GM13977 (cell line): ENCODE measurements around the gene PSMD9.
"Not testable (repeated sequence)": the region's sequence is repeated elsewhere in the genome, so short reads cannot be mapped to it uniquely, and the experiment has no call there.

Source experiments
- DNase-seq: peaks from one replicate; pipeline ENCODE4 v3.0.0; 2012; ENCODE audit warnings: low spot score
- in situ Hi-C: fragments of 300-500 bp; cut with MboI; formaldehyde crosslinking; loops from one replicate; pipeline ENCODE4 v1.12.0; 2022; ENCODE audit warnings: low sequenced_read_pairs, low pct_unique_long_range_greater_than_20kb, mixed read lengths, inconsistent platforms; ENCODE audit not compliant: unreplicated experiment
- TF ChIP-seq, protein P1 (sequence below): IDR thresholded peaks from 2 replicates; pipeline ENCODE4 v1.5.1; 2012; ENCODE audit warnings: mild to moderate bottlenecking, control low read depth; ENCODE audit not compliant: insufficient read depth; ENCODE audit errors: extremely low read depth, missing control alignments

PSMD9 gene

DNA sequence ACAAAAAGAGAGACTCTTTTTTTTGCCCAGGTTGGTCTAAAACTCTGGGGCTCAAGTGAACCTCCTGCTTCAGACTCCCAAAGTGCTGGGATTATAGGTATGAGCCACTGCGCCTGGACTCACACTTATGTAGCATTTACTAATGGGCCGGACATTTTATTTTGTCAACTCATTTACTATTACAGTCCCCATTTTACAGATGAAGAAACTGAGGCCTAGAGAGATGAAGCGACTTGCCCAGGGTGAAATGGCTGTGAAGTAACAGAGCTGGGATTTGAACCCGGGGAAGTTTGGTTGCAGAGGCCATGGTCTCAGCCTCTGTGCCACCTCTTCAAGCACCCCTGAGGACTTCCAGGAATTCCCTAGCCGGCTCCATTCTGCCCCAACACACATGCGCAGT lies 39.4 kb upstream of the PSMD9 start:
- no peak for DNase-seq
- in situ Hi-C loops = no loop called here
- TF ChIP-seq, protein P1, sequence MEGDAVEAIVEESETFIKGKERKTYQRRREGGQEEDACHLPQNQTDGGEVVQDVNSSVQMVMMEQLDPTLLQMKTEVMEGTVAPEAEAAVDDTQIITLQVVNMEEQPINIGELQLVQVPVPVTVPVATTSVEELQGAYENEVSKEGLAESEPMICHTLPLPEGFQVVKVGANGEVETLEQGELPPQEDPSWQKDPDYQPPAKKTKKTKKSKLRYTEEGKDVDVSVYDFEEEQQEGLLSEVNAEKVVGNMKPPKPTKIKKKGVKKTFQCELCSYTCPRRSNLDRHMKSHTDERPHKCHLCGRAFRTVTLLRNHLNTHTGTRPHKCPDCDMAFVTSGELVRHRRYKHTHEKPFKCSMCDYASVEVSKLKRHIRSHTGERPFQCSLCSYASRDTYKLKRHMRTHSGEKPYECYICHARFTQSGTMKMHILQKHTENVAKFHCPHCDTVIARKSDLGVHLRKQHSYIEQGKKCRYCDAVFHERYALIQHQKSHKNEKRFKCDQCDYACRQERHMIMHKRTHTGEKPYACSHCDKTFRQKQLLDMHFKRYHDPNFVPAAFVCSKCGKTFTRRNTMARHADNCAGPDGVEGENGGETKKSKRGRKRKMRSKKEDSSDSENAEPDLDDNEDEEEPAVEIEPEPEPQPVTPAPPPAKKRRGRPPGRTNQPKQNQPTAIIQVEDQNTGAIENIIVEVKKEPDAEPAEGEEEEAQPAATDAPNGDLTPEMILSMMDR = no peak

GRCh38 chr12:121849665-121850064 lies 38.9 kb upstream of the PSMD9 start:
- in situ Hi-C loops = no loop called here
- DNase-seq = no peak
- TF ChIP-seq, protein P1 = no peak

- DNase-seq, in situ Hi-C loops: not testable (repeated sequence)
Measured at GRCh38 chr12:121852392-121852791, 36.2 kb upstream of the PSMD9 start.

DNA sequence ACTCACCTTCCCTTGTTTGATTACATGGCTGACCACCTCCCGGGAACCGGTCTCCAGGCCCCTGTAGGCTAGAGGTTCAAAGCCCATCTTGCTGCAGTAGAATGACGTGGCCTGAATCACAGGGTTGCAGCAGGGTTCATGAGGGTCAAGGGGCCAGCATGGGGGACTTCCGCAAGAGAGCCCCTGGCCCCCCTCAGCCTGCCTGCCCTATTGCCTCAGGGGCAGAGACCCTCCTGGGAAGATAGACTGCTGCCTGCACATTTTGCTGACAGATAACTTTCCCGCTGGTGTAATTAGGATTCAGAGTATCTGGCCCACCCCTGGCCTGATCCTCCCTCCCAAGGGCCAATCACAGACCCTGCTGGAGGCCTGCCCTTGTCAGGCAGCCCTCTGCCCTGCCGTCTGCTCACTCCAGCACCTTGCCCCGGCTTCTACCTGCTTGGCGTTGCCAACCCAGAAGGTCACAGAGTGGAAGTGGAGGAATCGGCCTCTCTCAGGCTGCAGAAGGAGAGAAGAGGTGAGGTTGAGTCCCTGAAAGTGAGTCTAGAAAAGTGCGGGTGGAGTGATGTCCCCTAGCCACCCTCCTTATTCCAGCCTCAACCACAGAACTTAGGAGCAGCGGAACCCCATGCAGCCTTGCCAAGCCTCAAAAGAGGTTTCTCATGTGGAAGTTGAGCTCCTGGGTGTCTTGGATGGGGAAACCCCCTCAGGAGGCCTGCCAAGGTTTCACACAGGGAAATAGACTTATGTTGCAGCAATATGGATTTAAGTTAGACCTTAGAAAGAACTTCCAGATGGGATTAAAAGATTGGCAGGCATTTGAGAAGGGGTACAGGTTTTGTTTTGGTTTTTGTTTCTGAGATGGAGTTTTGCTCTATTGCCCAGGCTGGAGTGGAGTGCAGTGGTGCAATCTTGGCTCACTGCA lies 31.0 kb upstream of the PSMD9 start:
- TF ChIP-seq, protein P1 = no peak
- in situ Hi-C loops = no loop called here
- DNase-seq = no peak

- TF ChIP-seq, protein P1 = no peak
- in situ Hi-C loops = no loop called here
- no peak for DNase-seq
Measured at GRCh38 chr12:121858318-121858661, 30.3 kb upstream of the PSMD9 start.

DNA sequence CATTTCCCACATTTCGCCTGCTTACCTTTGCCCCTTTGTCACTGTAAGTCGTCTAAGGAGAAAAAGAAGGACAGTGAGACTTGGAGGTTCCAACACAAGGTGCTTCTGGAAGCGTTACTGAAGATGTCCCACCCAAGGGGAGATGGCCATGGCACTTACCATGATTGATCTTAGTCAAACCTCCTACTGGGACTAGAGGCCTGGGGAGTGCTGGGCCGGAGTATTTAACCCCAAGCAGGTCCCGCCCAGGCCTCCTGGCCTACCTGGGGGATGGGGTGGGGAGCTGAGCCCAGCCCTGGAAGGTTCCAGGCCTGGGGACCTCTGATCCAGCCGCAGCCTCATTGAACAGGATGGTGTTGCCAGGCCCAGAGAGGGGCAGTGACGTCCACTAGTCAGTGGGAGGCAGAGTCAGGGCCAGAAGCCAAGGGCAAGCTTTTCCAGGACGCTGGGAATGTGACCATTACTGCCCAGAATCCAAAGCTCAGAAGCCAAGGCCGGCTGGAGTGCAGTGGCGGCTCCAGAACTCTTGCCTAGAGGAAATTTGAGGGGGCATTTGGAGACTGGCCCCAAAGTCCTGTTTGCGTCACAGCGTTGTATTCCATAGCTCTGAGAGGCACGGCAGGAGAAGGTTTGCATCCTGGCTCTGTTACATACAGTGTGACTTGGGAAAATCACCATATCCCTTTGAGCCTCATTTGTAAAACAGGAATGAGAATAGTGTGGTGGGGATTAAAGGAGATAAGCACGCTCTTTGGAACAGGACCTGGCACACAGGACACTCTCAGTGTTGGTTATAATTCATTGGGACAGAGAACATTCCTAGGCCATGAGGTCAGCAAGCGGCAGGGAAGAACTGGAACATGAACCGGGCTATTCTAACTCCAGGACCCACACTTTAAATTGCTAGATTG lies 29.7 kb upstream of the PSMD9 start, which contains the start of gene HPD:
HPD (minus strand) TSS at position 198 of the 911 bp plus-strand sequence; CDS start at position 162, 36 bp downstream.
- in situ Hi-C loops = no loop called here
- DNase-seq = no peak
- TF ChIP-seq, protein P1 = no peak

- TF ChIP-seq, protein P1 = no peak
- DNase-seq = no peak
- in situ Hi-C loops = no loop called here
Measured at GRCh38 chr12:121860257-121860656, 28.3 kb upstream of the PSMD9 start.

GRCh38 chr12:121860699-121861098 lies 27.9 kb upstream of the PSMD9 start:
- DNase-seq, in situ Hi-C loops: not testable (repeated sequence)
